ENCODE measurements around the gene SLC22A15.
A peak's percentile ranks its signal among the peaks of the same experiment; 100 is the strongest.
"Not testable (repeated sequence)": the region's sequence is repeated elsewhere in the genome, so short reads cannot be mapped to it uniquely, and the experiment has no call there.

SLC22A15 gene

DNA sequence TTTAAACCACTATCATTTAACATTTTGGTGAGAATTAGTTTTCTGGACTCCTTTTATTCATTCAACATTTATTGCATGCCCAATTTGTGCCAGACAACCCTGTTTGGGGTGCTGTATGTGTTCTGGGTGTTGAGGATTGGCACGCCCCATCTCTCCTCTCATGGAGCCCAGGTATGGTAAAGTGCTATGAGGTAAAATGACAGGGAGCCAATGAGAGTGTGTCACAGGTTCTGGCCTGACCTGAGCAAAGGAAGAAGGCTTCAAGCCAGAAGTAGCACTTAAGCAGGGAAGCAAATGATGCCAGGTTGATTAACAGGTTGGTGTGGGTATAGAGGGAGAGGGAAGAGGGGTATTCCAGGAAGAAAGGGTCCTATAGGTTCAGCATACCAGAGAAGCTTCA, 21.1 kb upstream of the SLC22A15 start:
- H3K27me3 ChIP-seq (replicated peaks; ENCODE audit: control insufficient read depth, insufficient read depth, low read length): no peaks in the 10 kb centered on the region
- DNase-seq (ENCODE audit: extremely low read depth, insufficient read length): no peak
- no peaks in the 10 kb centered on the region for H3K36me3 ChIP-seq (ENCODE audit: control insufficient read depth, insufficient read depth, low read length)
- no peak overlapping the region for H3K4me3 ChIP-seq (replicated peaks; ENCODE audit: low read depth, low read length)
- TF ChIP-seq, protein P1, sequence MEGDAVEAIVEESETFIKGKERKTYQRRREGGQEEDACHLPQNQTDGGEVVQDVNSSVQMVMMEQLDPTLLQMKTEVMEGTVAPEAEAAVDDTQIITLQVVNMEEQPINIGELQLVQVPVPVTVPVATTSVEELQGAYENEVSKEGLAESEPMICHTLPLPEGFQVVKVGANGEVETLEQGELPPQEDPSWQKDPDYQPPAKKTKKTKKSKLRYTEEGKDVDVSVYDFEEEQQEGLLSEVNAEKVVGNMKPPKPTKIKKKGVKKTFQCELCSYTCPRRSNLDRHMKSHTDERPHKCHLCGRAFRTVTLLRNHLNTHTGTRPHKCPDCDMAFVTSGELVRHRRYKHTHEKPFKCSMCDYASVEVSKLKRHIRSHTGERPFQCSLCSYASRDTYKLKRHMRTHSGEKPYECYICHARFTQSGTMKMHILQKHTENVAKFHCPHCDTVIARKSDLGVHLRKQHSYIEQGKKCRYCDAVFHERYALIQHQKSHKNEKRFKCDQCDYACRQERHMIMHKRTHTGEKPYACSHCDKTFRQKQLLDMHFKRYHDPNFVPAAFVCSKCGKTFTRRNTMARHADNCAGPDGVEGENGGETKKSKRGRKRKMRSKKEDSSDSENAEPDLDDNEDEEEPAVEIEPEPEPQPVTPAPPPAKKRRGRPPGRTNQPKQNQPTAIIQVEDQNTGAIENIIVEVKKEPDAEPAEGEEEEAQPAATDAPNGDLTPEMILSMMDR (IDR thresholded peaks at IDR 0.05; ENCODE audit: insufficient read depth, low read length, poor library complexity, severe bottlenecking): no peak

DNA sequence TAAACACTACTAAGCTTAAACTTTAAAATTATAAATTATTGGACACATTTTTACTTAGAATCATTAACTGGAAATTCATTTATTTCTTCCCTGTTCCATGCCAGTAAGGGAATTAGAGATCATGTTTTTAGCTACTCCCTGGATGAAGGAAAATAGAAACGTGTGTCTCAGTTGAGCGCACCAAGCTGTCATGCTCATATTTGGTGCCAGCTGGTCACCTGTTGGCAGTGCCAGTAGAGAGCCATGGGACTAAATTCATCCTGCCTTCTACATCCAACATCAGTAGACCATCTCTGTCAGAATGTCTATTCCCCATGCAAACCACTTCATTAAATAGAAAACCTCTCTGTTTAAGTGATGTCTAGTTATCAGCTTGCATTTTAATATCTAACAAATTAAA, 17.4 kb upstream of the SLC22A15 start:
- Histone ChIP-seq H3K4me3 (replicated peaks; ENCODE audit: low read depth, low read length) (no peak overlapping the region), H3K36me3 (ENCODE audit: control insufficient read depth, insufficient read depth, low read length) (no peaks in the 10 kb centered on the region), H3K27me3 (replicated peaks; ENCODE audit: control insufficient read depth, insufficient read depth, low read length) (no peaks in the 10 kb centered on the region)
- TF ChIP-seq, protein P1 (IDR thresholded peaks at IDR 0.05; ENCODE audit: insufficient read depth, low read length, poor library complexity, severe bottlenecking): no peak
- DNase-seq (ENCODE audit: extremely low read depth, insufficient read length): no peak

DNA sequence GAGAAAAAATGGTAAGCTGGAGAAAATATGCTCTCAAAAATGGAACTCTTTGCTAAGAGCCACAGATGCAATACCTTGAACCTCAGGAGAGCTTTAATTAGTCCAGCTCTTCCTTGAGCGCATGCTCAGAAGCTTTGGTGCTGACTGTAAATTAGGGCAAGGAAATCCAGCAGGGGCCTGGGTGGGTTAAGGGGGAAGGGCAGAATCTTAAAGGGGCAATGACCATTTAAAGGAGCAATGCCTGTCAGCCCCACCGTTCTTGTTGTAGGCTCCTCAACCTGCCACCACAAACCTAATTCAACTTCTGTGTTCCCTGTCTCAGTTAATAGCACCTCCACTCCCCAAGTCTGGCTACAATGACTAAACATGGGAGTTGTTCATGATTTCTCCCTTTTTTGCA, 6.8 kb upstream of the SLC22A15 start:
- no peaks in the 10 kb centered on the region; the same call in 1 of the 2 replicates for H3K27me3 ChIP-seq (replicated peaks; ENCODE audit: control insufficient read depth, insufficient read depth, low read length)
- no peak for DNase-seq (ENCODE audit: extremely low read depth, insufficient read length)
- H3K4me3 ChIP-seq (replicated peaks; ENCODE audit: low read depth, low read length): no peak overlapping the region
- no peaks in the 10 kb centered on the region for H3K36me3 ChIP-seq (ENCODE audit: control insufficient read depth, insufficient read depth, low read length)
- TF ChIP-seq, protein P1 (IDR thresholded peaks at IDR 0.05; ENCODE audit: insufficient read depth, low read length, poor library complexity, severe bottlenecking): no peak

DNA sequence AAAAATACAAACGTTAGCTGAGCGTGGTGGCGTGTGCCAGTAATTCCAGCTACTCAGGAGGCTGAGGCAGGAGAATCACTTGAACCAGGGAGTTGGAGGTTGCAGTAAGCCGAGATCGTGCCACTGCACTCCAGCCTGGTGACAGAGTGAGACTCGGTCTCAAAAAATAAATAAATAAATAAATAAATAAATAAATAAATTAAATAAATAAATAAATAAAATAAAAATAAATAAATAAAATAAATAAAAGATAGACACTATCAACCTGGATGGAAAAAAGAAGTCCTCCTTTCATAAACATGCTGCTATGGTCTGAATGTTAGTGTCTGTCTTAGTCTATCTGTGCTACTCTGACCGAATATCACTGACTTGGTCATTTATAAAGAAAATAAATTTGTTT, 4.5 kb upstream of the SLC22A15 start:
- not testable (repeated sequence) for H3K36me3 ChIP-seq (ENCODE audit: control insufficient read depth, insufficient read depth, low read length); H3K4me3 ChIP-seq (replicated peaks; ENCODE audit: low read depth, low read length); H3K27me3 ChIP-seq (replicated peaks; ENCODE audit: control insufficient read depth, insufficient read depth, low read length); DNase-seq (ENCODE audit: extremely low read depth, insufficient read length)

DNA sequence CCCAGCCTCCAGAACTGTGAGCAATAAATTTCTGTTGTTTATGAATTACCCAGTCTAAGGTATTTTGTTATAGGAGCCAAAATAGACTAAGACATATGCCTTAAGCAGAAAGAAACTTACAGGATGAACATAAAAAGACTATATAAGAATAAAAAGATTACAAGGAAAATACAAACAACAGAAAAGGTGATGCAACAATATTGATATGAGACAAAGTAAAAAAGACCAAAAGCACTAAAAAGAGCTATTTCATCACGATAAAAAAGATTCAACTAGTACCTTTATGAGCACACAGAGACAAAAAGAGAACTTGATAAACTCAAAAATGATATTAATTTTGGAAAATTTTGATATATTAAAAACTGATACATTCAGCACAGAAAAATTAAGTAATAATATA, 3.2 kb upstream of the SLC22A15 start:
- TF ChIP-seq, protein P1 (IDR thresholded peaks at IDR 0.05; ENCODE audit: insufficient read depth, low read length, poor library complexity, severe bottlenecking): no peak
- no peak for DNase-seq (ENCODE audit: extremely low read depth, insufficient read length)
- no peaks in the 10 kb centered on the region; the same call in 1 of the 2 replicates for H3K27me3 ChIP-seq (replicated peaks; ENCODE audit: control insufficient read depth, insufficient read depth, low read length)
- H3K36me3 ChIP-seq (ENCODE audit: control insufficient read depth, insufficient read depth, low read length): no peaks in the 10 kb centered on the region
- H3K4me3 ChIP-seq (replicated peaks; ENCODE audit: low read depth, low read length): no peak overlapping the region

- DNase-seq (ENCODE audit: extremely low read depth, insufficient read length): no peak
- Histone ChIP-seq H3K36me3 (ENCODE audit: control insufficient read depth, insufficient read depth, low read length) (no peaks in the 10 kb centered on the region), H3K4me3 (replicated peaks; ENCODE audit: low read depth, low read length) (peak overlapping the region; percentile 71), H3K27me3 (replicated peaks; ENCODE audit: control insufficient read depth, insufficient read depth, low read length) (no peaks in the 10 kb centered on the region)
- TF ChIP-seq, protein P1 (IDR thresholded peaks at IDR 0.05; ENCODE audit: insufficient read depth, low read length, poor library complexity, severe bottlenecking): no peak
Measured at GRCh38 chr1:115975569-115976061, 698 bp upstream of the SLC22A15 start.

Data from GM06990 (cell line).